GM19395 (cell line): ENCODE data around the gene HMGA1.

Experiments
- ATAC-seq: cut with Tn5 transposase; IDR thresholded peaks from one replicate; pipeline ENCODE4 v1.9.1; 2021; ENCODE audit warnings: mild to moderate bottlenecking, moderate library complexity; ENCODE audit not compliant: unreplicated experiment

HMGA1 gene

GRCh38 chr6:34223956-34224940 is 12.4 kb upstream of the HMGA1 start:
- peak; percentile 89 for ATAC-seq

GRCh38 chr6:34225551-34225950 is 11.1 kb upstream of the HMGA1 start:
- no peak for ATAC-seq

DNA sequence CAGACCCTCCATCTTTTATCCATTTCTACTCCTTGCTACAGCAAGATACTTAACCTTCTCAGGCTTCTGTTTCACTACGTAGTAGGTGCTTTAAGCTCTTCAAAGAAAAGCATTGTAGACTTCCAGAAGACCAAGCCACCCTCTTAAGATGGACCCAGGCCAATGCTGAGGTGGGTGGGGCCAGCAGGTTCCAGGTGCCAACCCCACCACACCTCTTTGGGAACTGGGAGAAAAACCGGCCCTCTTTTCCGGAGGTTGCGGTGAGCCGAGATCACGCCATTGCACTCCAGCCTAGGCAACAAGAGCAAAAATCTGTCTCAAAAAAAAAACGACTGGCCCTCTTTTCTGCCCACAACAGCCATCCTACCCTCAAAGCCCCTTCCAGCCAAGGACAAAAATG is 10.6 kb upstream of the HMGA1 start:
- ATAC-seq = no peak

- ATAC-seq = no peak
These were observed 9.7 kb upstream of the HMGA1 start for GRCh38 chr6:34226731-34227586.

DNA sequence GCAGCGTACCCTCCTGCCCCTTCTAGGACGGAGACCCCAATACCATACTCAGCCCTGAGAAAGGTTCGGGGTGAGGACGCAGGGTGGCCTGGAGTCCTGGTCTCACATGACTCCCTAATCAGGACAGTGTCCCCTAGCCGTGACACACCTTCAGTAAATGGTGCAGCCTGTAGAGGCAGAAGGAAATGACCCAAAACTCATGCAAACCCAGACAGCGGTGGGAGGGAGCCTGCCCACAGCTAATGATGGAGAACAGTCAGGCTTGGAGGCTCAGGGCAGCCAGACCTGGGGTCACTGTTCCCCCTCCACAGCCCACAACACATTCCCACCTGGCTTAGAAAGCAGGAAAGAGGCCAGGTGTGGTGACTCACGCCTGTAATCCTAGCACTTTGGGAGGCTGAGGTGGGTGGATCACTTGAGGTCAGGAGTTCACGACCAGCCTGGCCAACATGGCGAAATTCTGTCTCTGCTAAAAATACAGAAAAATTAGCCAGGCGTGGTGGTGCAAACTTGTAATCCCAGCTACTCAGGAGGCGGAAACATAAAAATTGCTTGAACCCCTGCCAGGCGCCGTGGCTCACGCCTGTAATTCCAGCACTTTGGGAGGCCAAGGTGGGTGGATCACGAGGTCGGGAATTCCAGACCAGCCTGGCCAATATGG is 8.8 kb upstream of the HMGA1 start:
- ATAC-seq = no peak

GRCh38 chr6:34229877-34230276 is 6.8 kb upstream of the HMGA1 start:
- ATAC-seq = no peak

DNA sequence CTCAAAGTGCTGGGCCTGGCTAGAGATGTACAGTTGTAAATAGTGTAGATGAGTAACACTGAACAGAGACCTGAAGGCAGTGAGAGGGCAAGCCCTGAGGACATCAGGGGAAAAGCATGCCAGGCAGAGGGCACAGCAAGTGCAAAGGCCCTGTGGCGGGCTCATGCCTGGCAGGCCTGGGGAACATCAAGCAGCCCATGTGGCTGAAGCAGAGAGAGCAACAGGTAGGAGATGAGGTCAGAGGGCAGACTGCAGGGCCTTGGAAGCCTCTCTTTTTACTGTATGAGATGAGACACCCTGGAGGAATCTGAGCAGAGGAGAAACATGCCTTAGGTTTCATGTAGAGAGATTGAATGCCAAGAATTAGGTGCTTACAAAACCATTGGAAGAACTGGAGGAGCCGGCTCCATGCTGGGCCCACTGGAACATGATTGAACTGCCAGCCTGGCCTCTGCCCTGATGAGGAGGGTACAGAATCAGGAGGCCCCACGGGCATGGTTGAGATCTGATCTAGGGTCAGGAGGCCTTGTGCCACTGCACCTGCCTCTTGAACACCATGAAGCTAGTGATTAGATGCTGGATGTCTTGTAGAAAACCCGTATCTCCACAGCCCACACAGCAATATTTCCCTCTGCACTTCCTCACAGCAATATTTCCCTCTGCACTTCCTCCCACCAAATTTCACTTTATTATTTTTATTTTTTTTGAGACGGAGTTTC is 5.9 kb upstream of the HMGA1 start:
- ATAC-seq = no peak

DNA sequence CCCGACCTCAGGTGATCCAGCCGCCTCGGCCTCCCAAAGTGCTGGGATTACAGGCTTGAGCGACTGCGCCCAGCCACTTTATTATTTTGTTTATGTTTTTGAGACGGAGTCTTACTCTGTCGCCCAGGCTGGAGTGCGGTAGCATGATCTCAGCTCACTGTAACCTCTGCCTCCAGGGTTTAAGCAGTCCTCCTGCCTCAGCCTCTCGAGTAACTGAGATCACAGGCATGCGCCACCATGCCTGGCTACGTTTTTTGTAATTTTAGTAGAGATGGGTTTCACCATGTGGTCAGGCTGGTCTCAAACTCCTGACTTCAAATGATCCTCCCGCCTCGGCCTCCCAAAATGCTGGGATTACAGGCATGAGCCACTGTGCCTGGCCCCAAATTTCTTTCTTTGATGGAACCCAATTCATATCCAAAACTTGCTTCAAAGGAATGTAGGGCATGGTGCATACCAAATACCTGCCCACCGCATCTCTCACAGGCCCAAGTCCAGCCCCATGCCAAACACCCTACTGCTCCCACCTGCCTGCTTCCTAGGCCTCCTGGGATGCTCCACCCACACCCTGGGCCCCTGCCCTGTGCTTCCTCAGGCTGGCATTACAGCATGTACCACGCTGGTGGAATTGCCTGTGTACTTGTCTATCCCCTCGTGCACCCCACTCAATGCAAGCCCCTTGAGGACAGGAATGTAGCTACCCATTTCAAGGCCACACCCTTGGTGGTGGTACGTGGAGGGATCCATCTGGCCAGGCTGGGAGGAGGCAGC is 4.9 kb upstream of the HMGA1 start:
- ATAC-seq = no peak

DNA sequence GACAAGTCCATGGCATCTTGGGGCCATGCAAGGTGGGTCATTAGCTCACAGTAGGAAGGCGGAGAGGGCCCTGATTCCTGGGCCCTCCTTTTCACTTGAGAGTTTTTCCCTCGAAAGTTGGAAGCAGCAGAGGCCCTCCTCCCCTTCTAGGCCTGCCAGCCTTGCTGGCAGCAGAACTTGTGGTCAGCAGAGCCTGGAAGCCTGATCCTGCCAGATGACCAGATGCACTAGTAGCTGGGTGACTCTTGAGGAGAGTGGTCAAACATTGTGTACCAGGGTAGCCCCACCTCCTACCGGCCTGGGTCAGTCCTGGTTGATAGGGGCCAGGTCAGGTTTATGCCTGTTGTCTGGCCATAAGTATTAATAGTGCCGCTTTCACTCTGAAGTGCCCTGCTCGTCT is 3.8 kb upstream of the HMGA1 start:
- no peak for ATAC-seq

- no peak for ATAC-seq
These were observed 2.8 kb upstream of the HMGA1 start for GRCh38 chr6:34233867-34234266.

- no peak for ATAC-seq
These were observed 1.9 kb upstream of the HMGA1 start for GRCh38 chr6:34234667-34235306.

GRCh38 chr6:34235307-34236130 is 1.2 kb upstream of the HMGA1 start:
- ATAC-seq = no peak

GRCh38 chr6:34236131-34236442 is 586 bp upstream of the HMGA1 start:
- ATAC-seq = peak; percentile 3

DNA sequence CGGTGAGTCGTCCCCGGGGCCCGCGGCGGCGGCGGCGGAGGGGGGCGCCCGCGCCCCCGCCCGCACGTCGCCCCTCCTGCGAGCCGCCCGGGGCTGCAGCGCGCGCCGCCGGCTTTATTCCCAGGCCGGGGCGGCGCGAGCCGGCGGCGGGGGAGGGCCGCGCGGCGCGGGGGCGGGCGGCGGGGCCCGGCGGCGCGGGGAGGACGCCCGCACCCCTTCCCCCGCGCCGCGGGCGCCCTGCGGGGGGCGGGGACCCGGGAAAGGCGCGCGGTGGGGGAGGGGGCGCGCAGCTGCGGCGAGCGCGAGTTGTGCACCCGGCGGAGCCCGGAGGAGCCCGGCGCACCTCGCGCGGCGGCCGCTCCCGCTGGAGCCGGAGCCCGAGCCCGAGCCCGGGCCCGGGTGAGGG is 646 bp downstream of the HMGA1 start:
- ATAC-seq = no peak

DNA sequence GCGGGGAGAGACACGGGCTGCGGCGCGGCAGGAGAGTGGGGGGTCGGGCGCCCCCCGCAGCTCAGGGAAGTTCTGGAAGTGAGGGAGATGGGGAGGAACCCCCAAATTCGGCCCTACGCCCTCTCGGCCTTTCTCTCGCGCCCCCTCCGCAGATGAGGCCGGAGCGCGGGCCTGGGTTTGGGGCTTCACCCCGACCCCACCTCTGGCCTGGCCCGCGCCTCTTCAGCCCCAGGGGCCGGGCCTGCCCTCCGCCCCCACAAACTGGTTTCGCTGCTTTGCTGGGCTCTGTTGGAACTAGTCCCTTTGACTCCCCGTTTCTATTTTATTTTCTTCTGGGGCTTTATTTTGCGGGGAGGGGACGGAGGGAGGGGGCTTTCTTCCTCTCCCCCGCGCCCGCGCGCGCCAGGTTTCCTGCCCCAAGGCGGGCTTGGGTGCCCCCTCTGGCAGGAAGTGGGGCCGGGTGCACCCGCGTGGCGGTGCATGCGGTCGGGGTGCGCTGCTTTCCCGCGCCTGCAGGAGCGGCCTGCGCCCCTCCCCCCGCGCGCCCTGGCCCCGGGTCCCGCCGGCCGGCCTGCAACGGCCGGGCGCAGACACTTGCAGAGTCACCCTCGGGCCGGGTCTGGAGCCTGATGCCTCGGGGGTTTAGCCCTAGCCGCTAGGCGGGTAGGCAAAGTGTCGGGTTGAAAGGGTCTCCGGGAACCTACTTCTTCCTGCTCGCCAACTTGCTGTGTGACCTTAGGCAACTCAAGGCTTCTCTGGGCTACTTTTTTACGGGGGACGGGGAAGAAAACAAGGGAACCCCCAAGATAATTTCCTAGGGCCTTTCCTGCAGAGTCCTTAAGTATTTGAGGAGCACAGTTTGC is 1.3 kb downstream of the HMGA1 start:
- ATAC-seq = no peak

GRCh38 chr6:34238585-34239499 is 2.2 kb downstream of the HMGA1 start:
- ATAC-seq = no peak

DNA sequence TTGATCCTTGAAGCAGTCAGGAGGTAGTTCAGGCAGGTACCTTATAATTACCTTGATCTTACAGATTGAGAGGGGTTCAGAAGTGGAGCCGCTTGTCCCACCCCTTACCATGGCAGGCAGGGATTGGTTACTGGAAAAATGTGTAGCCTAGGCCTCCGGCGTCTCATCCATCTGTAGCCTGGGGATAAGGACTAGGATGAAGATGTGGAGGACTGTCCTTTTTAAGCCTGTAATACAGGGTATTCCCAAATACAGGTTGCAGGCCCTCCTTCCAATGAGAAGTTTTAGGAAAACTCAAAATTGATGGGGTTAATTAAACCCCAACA is 2.8 kb downstream of the HMGA1 start:
- no peak for ATAC-seq
